Measurements from ENCODE around the gene OR2A7. TPM values are rescaled to one million over a fixed set of nuclear protein-coding genes. Genes with fewer than 3 reads are reported as not detected.
"Not testable (repeated sequence)": the region's sequence is repeated elsewhere in the genome, so short reads cannot be mapped to it uniquely, and the experiment has no call there.

OR2A7 gene
- polyA plus RNA-seq: 1 to 10 TPM; 1.1 to 1.6 TPM

GRCh38 chr7:144264692-144265091 is at the start of gene OR2A7:
Gene OR2A7 (minus strand): TSS chr7:144264792. CDS start chr7:144259628, 5,164 bp downstream.
- 94 to 95% methylated on average over 6 of the region's 7 CpGs for WGBS, 2 donors
- not testable (repeated sequence) for H3K27me3 ChIP-seq (ENCODE audit: control insufficient read depth in 1 of 2, insufficient read depth in 2 of 2, low read length in 2 of 2); H3K36me3 ChIP-seq (ENCODE audit: control insufficient read depth in 2 of 2, insufficient read depth in 2 of 2, low read length in 1 of 2); H3K4me3 ChIP-seq (ENCODE audit: low read depth in 1 of 2, low read length in 2 of 2); H3K9me3 ChIP-seq (ENCODE audit: control insufficient read depth in 2 of 2, insufficient read depth in 1 of 2, low read depth in 1 of 2, low read length in 1 of 2); H3K27ac ChIP-seq (ENCODE audit: low read depth in 2 of 2, low read length in 1 of 2); H3K4me1 ChIP-seq (ENCODE audit: control insufficient read depth in 2 of 2, insufficient read depth in 2 of 2, low read length in 1 of 2)

- H3K27me3 ChIP-seq (ENCODE audit: control insufficient read depth in 1 of 2, insufficient read depth in 2 of 2, low read length in 2 of 2); H3K4me1 ChIP-seq (ENCODE audit: control insufficient read depth in 2 of 2, insufficient read depth in 2 of 2, low read length in 1 of 2); H3K27ac ChIP-seq (ENCODE audit: low read depth in 2 of 2, low read length in 1 of 2); H3K36me3 ChIP-seq (ENCODE audit: control insufficient read depth in 2 of 2, insufficient read depth in 2 of 2, low read length in 1 of 2); H3K4me3 ChIP-seq (ENCODE audit: low read depth in 1 of 2, low read length in 2 of 2); H3K9me3 ChIP-seq (ENCODE audit: control insufficient read depth in 2 of 2, insufficient read depth in 1 of 2, low read depth in 1 of 2, low read length in 1 of 2): not testable (repeated sequence)
- WGBS, 2 donors: 87% methylated on average over 2 of the region's 2 CpGs; no CpG with 5 or more reads in 1 of the 2 donors
These were observed 47.4 kb upstream of the OR2A7 start, which contains the start of gene OR2A1 for GRCh38 chr7:144311872-144312469. Gene OR2A1 (plus strand): TSS chr7:144312419. CDS start chr7:144318125, 5,706 bp downstream.

- H3K36me3 ChIP-seq (ENCODE audit: control insufficient read depth in 2 of 2, insufficient read depth in 2 of 2, low read length in 1 of 2); H3K9me3 ChIP-seq (ENCODE audit: control insufficient read depth in 2 of 2, insufficient read depth in 1 of 2, low read depth in 1 of 2, low read length in 1 of 2); H3K4me1 ChIP-seq (ENCODE audit: control insufficient read depth in 2 of 2, insufficient read depth in 2 of 2, low read length in 1 of 2); H3K27me3 ChIP-seq (ENCODE audit: control insufficient read depth in 1 of 2, insufficient read depth in 2 of 2, low read length in 2 of 2); H3K4me3 ChIP-seq (ENCODE audit: low read depth in 1 of 2, low read length in 2 of 2); H3K27ac ChIP-seq (ENCODE audit: low read depth in 2 of 2, low read length in 1 of 2): not testable (repeated sequence)
- WGBS, 2 donors: 86% methylated on average over 1 of the region's 2 CpGs; no CpG with 5 or more reads in 1 of the 2 donors
These were observed 46.6 kb upstream of the OR2A7 start for GRCh38 chr7:144311218-144311617.

- H3K36me3 ChIP-seq (ENCODE audit: control insufficient read depth in 2 of 2, insufficient read depth in 2 of 2, low read length in 1 of 2); H3K27ac ChIP-seq (ENCODE audit: low read depth in 2 of 2, low read length in 1 of 2); H3K4me1 ChIP-seq (ENCODE audit: control insufficient read depth in 2 of 2, insufficient read depth in 2 of 2, low read length in 1 of 2); H3K9me3 ChIP-seq (ENCODE audit: control insufficient read depth in 2 of 2, insufficient read depth in 1 of 2, low read depth in 1 of 2, low read length in 1 of 2); H3K27me3 ChIP-seq (ENCODE audit: control insufficient read depth in 1 of 2, insufficient read depth in 2 of 2, low read length in 2 of 2); H3K4me3 ChIP-seq (ENCODE audit: low read depth in 1 of 2, low read length in 2 of 2): not testable (repeated sequence)
- WGBS, 2 donors: no CpG with 5 or more reads among the region's 2 CpGs
These were observed 45.1 kb upstream of the OR2A7 start for GRCh38 chr7:144309702-144310101.

- H3K36me3 ChIP-seq (ENCODE audit: control insufficient read depth in 2 of 2, insufficient read depth in 2 of 2, low read length in 1 of 2); H3K4me3 ChIP-seq (ENCODE audit: low read depth in 1 of 2, low read length in 2 of 2); H3K9me3 ChIP-seq (ENCODE audit: control insufficient read depth in 2 of 2, insufficient read depth in 1 of 2, low read depth in 1 of 2, low read length in 1 of 2); H3K27me3 ChIP-seq (ENCODE audit: control insufficient read depth in 1 of 2, insufficient read depth in 2 of 2, low read length in 2 of 2); H3K4me1 ChIP-seq (ENCODE audit: control insufficient read depth in 2 of 2, insufficient read depth in 2 of 2, low read length in 1 of 2); H3K27ac ChIP-seq (ENCODE audit: low read depth in 2 of 2, low read length in 1 of 2): not testable (repeated sequence)
- no CpG with 5 or more reads among the region's 2 CpGs for WGBS, 2 donors
These were observed 40.6 kb upstream of the OR2A7 start for GRCh38 chr7:144305156-144305555.

- not testable (repeated sequence) for H3K4me3 ChIP-seq (ENCODE audit: low read depth in 1 of 2, low read length in 2 of 2); H3K27me3 ChIP-seq (ENCODE audit: control insufficient read depth in 1 of 2, insufficient read depth in 2 of 2, low read length in 2 of 2); H3K36me3 ChIP-seq (ENCODE audit: control insufficient read depth in 2 of 2, insufficient read depth in 2 of 2, low read length in 1 of 2); H3K4me1 ChIP-seq (ENCODE audit: control insufficient read depth in 2 of 2, insufficient read depth in 2 of 2, low read length in 1 of 2); H3K9me3 ChIP-seq (ENCODE audit: control insufficient read depth in 2 of 2, insufficient read depth in 1 of 2, low read depth in 1 of 2, low read length in 1 of 2); H3K27ac ChIP-seq (ENCODE audit: low read depth in 2 of 2, low read length in 1 of 2)
- no CpG with 5 or more reads among the region's 5 CpGs for WGBS, 2 donors
These were observed 39.0 kb upstream of the OR2A7 start for GRCh38 chr7:144303607-144304006.

- H3K4me3 ChIP-seq (ENCODE audit: low read depth in 1 of 2, low read length in 2 of 2); H3K27ac ChIP-seq (ENCODE audit: low read depth in 2 of 2, low read length in 1 of 2); H3K36me3 ChIP-seq (ENCODE audit: control insufficient read depth in 2 of 2, insufficient read depth in 2 of 2, low read length in 1 of 2); H3K27me3 ChIP-seq (ENCODE audit: control insufficient read depth in 1 of 2, insufficient read depth in 2 of 2, low read length in 2 of 2); H3K4me1 ChIP-seq (ENCODE audit: control insufficient read depth in 2 of 2, insufficient read depth in 2 of 2, low read length in 1 of 2); H3K9me3 ChIP-seq (ENCODE audit: control insufficient read depth in 2 of 2, insufficient read depth in 1 of 2, low read depth in 1 of 2, low read length in 1 of 2): not testable (repeated sequence)
- no CpG with 5 or more reads among the region's 1 CpG for WGBS, 2 donors
These were observed 38.1 kb upstream of the OR2A7 start for GRCh38 chr7:144302578-144303303.

GRCh38 chr7:144293794-144294499 is 29.4 kb upstream of the OR2A7 start:
- H3K27me3 ChIP-seq (ENCODE audit: control insufficient read depth in 1 of 2, insufficient read depth in 2 of 2, low read length in 2 of 2); H3K9me3 ChIP-seq (ENCODE audit: control insufficient read depth in 2 of 2, insufficient read depth in 1 of 2, low read depth in 1 of 2, low read length in 1 of 2); H3K36me3 ChIP-seq (ENCODE audit: control insufficient read depth in 2 of 2, insufficient read depth in 2 of 2, low read length in 1 of 2); H3K4me3 ChIP-seq (ENCODE audit: low read depth in 1 of 2, low read length in 2 of 2); H3K27ac ChIP-seq (ENCODE audit: low read depth in 2 of 2, low read length in 1 of 2); H3K4me1 ChIP-seq (ENCODE audit: control insufficient read depth in 2 of 2, insufficient read depth in 2 of 2, low read length in 1 of 2): not testable (repeated sequence)
- WGBS, 2 donors: no CpG with 5 or more reads among the region's 60 CpGs

GRCh38 chr7:144292384-144293161 is 28.0 kb upstream of the OR2A7 start:
- H3K4me3 ChIP-seq (ENCODE audit: low read depth in 1 of 2, low read length in 2 of 2); H3K27me3 ChIP-seq (ENCODE audit: control insufficient read depth in 1 of 2, insufficient read depth in 2 of 2, low read length in 2 of 2); H3K9me3 ChIP-seq (ENCODE audit: control insufficient read depth in 2 of 2, insufficient read depth in 1 of 2, low read depth in 1 of 2, low read length in 1 of 2); H3K4me1 ChIP-seq (ENCODE audit: control insufficient read depth in 2 of 2, insufficient read depth in 2 of 2, low read length in 1 of 2); H3K36me3 ChIP-seq (ENCODE audit: control insufficient read depth in 2 of 2, insufficient read depth in 2 of 2, low read length in 1 of 2); H3K27ac ChIP-seq (ENCODE audit: low read depth in 2 of 2, low read length in 1 of 2): not testable (repeated sequence)
- WGBS, 2 donors: 87 to 93% methylated on average over 2 to 3 of the region's 14 CpGs
